MCF 10A (cell line): ENCODE results near the gene RAD1. TPM values are rescaled to one million over a fixed set of nuclear protein-coding genes. Genes with fewer than 3 reads are reported as not detected.

ENCODE experiments used
- BruUV-seq: library from RNA; stranded (reverse); fragments of 400-500 nt; replicated peaks from 2 replicates; lab custom pipeline; 2021; lab: Mats Ljungman, UMichigan
- CTCF ChIA-PET: fragments of 300-600 bp; sonication (Branson Sonifier 250); formaldehyde crosslinking; extraction: SDS; loops from one replicate; lab custom pipeline; 2021; ENCODE audit warnings: antibody characterized with exemption, inconsistent platforms; lab: Yijun Ruan, JAX
- POLR2A ChIA-PET: fragments of 300-600, 350-650 bp; sonication (Branson Sonifier 250); formaldehyde crosslinking; extraction: SDS; loops from one replicate; lab custom pipeline; 2020; ENCODE audit warnings: antibody characterized with exemption, inconsistent platforms; lab: Yijun Ruan, JAX
- DNase-seq: peaks from one replicate; pipeline ENCODE4 v3.0.0-alpha.2; 2018; ENCODE audit not compliant: unreplicated experiment
- H3K27ac Mint-ChIP-seq: one replicate; pipeline ENCODE4 v1.8.0; 2022; ENCODE audit warnings: mild to moderate bottlenecking, low read depth, mixed read lengths; ENCODE audit not compliant: unreplicated experiment
- H3K27me3 Mint-ChIP-seq: one replicate; pipeline ENCODE4 v1.8.0; 2022; ENCODE audit warnings: mixed read lengths; ENCODE audit not compliant: insufficient read depth, unreplicated experiment
- H3K36me3 Mint-ChIP-seq: one replicate; pipeline ENCODE4 v1.8.0; 2022; ENCODE audit warnings: mild to moderate bottlenecking, moderate library complexity, mixed read lengths; ENCODE audit not compliant: insufficient read depth, unreplicated experiment
- H3K4me1 Mint-ChIP-seq: one replicate; pipeline ENCODE4 v1.8.0; 2022; ENCODE audit warnings: mixed read lengths; ENCODE audit not compliant: insufficient read depth, unreplicated experiment
- H3K4me3 Mint-ChIP-seq: one replicate; pipeline ENCODE4 v1.8.0; 2022; ENCODE audit warnings: mild to moderate bottlenecking, moderate library complexity, mixed read lengths; ENCODE audit not compliant: unreplicated experiment
- H3K9me3 Mint-ChIP-seq: one replicate; pipeline ENCODE4 v1.8.0; 2022; ENCODE audit warnings: mixed read lengths; ENCODE audit not compliant: unreplicated experiment
- CTCF ChIP-seq: fragments of 200-600 bp; IDR thresholded peaks from one replicate; pipeline ENCODE4 v1.8.0; 2022; ENCODE audit warnings: antibody characterized with exemption, mild to moderate bottlenecking; ENCODE audit not compliant: unreplicated experiment
- intact Hi-C: fragments of 100-400 bp; cut with micrococcal nuclease; formaldehyde crosslinking; loops from 2 replicates; pipeline ENCODE4 v1.14.1; 2022
- total RNA-seq: library from RNA; stranded (reverse); gene quantifications from 2 replicates; pipeline ENCODE4 v1.2.3, GENCODE V29; 2022

RAD1 gene
- total RNA-seq, 1 experiment from 2014 or later, result 17.2 TPM

GRCh38 chr5:34899066-34899465 is 16.2 kb downstream of the RAD1 start:
- DNase-seq, result peak; percentile 21
- Mint-ChIP-seq H3K27me3 (no peaks in the 10 kb centered on the region), H3K4me1 (peaks cover 10% of the 10 kb centered on the region), H3K36me3 (no peaks in the 10 kb centered on the region), H3K4me3 (no peak overlapping the region), H3K27ac (no peak overlapping the region), H3K9me3 (no peaks in the 10 kb centered on the region)
- no peak for TF ChIP-seq CTCF
- ChIA-PET CTCF (interaction anchor here (0.6 to 16.7 kb wide), 51 partner anchors 7 to 1272 kb away, joined by 3 to 468 read pairs (median 5); partner anchors contain the start of genes C1QTNF3, DNAJC21 and TTC23L), POLR2A (interaction anchor here (0.9 to 2.6 kb wide), 4 partner anchors 17 to 425 kb away, joined by 3 to 16 read pairs (median 6); no protein-coding TSS in a partner anchor)
- no TSS peak for BruUV-seq
- intact Hi-C loops, result loop anchor here (2.0 to 5.0 kb wide), 2 partner anchors 62 to 242 kb away; partner anchors contain the start of genes RAI14 and TTC23L

- Mint-ChIP-seq H3K36me3 (no peaks in the 10 kb centered on the region), H3K4me1 (peaks cover 10% of the 10 kb centered on the region), H3K4me3 (no peak overlapping the region), H3K27ac (no peak overlapping the region), H3K27me3 (no peaks in the 10 kb centered on the region), H3K9me3 (no peaks in the 10 kb centered on the region)
- peak; percentile 80 for TF ChIP-seq CTCF
- DNase-seq, result peak; percentile 73
- POLR2A ChIA-PET, result interaction anchor here (0.9 to 2.6 kb wide), 6 partner anchors 16 to 424 kb away, joined by 3 to 16 read pairs (median 5); partner anchors contain the start of gene TTC23L
- intact Hi-C loops, result loop anchor here (1.0 to 5.0 kb wide), 5 partner anchors 61 to 424 kb away; partner anchors contain the start of genes RAI14 and TTC23L
- CTCF ChIA-PET, result interaction anchor here (0.6 to 16.7 kb wide), 77 partner anchors 8 to 1272 kb away, joined by 3 to 468 read pairs (median 4); partner anchors contain the start of genes C1QTNF3, DNAJC21 and TTC23L
- BruUV-seq, result no TSS peak
Observed at GRCh38 chr5:34898258-34898895, 16.9 kb downstream of the RAD1 start.

- H3K27me3 Mint-ChIP-seq, result no peaks in the 10 kb centered on the region
- intact Hi-C loops, result loop anchor here (1.0 to 5.0 kb wide), 5 partner anchors 60 to 423 kb away; partner anchors contain the start of genes RAI14 and TTC23L
- ChIA-PET POLR2A (interaction anchor here (0.6 to 2.6 kb wide), 5 partner anchors 15 to 412 kb away, joined by 3 to 16 read pairs (median 6); partner anchors contain the start of gene TTC23L), CTCF (interaction anchor here (0.7 to 16.7 kb wide), 57 partner anchors 8 to 503 kb away, joined by 3 to 468 read pairs (median 5); partner anchors contain the start of gene TTC23L)
- DNase-seq, result no peak
- no peak for TF ChIP-seq CTCF
- peaks cover 10% of the 10 kb centered on the region for H3K4me1 Mint-ChIP-seq
- no peak overlapping the region for H3K27ac Mint-ChIP-seq
- no peak overlapping the region for H3K4me3 Mint-ChIP-seq
- H3K9me3 Mint-ChIP-seq, result no peaks in the 10 kb centered on the region
- BruUV-seq, result no TSS peak
- no peaks in the 10 kb centered on the region for H3K36me3 Mint-ChIP-seq
Observed at GRCh38 chr5:34897646-34898045, 17.7 kb downstream of the RAD1 start.
